H1 (cell line): ENCODE data around the gene LIX1L. TPM values are rescaled to one million over a fixed set of nuclear protein-coding genes. Genes with fewer than 3 reads are reported as not detected.

ENCODE experiments used
- BCL11A ChIP-seq, 2 experiments: IDR thresholded peaks; one replicate each; pipeline ENCODE4 v1.6.1; 2011; ENCODE audit warnings: low read depth in 2 of 2, low read length in 2 of 2, mild to moderate bottlenecking in 2 of 2
- CEBPB ChIP-seq: IDR thresholded peaks from 2 replicates; pipeline ENCODE4 v1.6.1; 2012; ENCODE audit warnings: low read depth, low read length
- CTBP2 ChIP-seq: IDR thresholded peaks from 2 replicates; pipeline ENCODE4 v1.7.0; 2011; ENCODE audit warnings: borderline replicate concordance, mild to moderate bottlenecking, moderate library complexity, mixed read lengths, low read length; ENCODE audit not compliant: insufficient read depth, insufficient read length
- EZH2 ChIP-seq: fragments of 200-600 bp; sonication (generic); IDR thresholded peaks from 2 replicates; pipeline ENCODE4 v1.7.1; 2012; ENCODE audit warnings: low read depth, mild to moderate bottlenecking, moderate library complexity, low read length, inconsistent platforms; ENCODE audit not compliant: severe bottlenecking
- JUN ChIP-seq: IDR thresholded peaks from 2 replicates; pipeline ENCODE4 v1.6.1; 2011; ENCODE audit warnings: low read depth, mild to moderate bottlenecking, improper control_type of control experiment, low read length
- RBBP5 ChIP-seq: IDR thresholded peaks from 2 replicates; pipeline ENCODE4 v1.7.1; 2012; ENCODE audit warnings: low read depth, mild to moderate bottlenecking, inconsistent platforms, low read length, moderate library complexity, borderline replicate concordance
- RNF2 ChIP-seq: fragments of 200-900, 300-1000 bp; sonication (generic); IDR thresholded peaks from 2 replicates; pipeline ENCODE4 v1.7.1; 2016; ENCODE audit warnings: borderline replicate concordance, low read depth, mild to moderate bottlenecking, antibody characterized with exemption, low read length; ENCODE audit not compliant: poor library complexity, severe bottlenecking; ENCODE audit errors: missing control alignments
- SIRT6 ChIP-seq: IDR thresholded peaks from one replicate; pipeline ENCODE4 v1.7.1; 2012; ENCODE audit warnings: low read length, inconsistent platforms
- SP4 ChIP-seq: IDR thresholded peaks from 2 replicates; pipeline ENCODE4 v1.6.1; 2012; ENCODE audit warnings: low read length, inconsistent platforms
- SUZ12 ChIP-seq: fragments of 200-600 bp; sonication (generic); IDR thresholded peaks from 2 replicates; pipeline ENCODE4 v1.6.1; 2012; ENCODE audit warnings: mild to moderate bottlenecking, inconsistent platforms, low read length, moderate library complexity, mixed read lengths
- TAF7 ChIP-seq: optimal IDR thresholded peaks from 2 replicates; pipeline ENCODE3; 2011; ENCODE audit warnings: low read depth, mild to moderate bottlenecking, inconsistent platforms, low read length, moderate library complexity, borderline replicate concordance
- ZNF274 ChIP-seq: IDR thresholded peaks from 2 replicates; pipeline ENCODE4 v1.7.0; 2012; ENCODE audit warnings: low read length, borderline replicate concordance; ENCODE audit errors: extremely low read depth
- polyA plus RNA-seq, 7 experiments: library from polyadenylated mRNA; depleted of rRNA in 3 of 7; stranded (reverse) in 5 of 7; unstranded in 2 of 7; fragments of >200 nt in 5 of 7; fragments of 200-250 nt in 2 of 7; gene quantifications; 1 replicate in 5 of 7; 2 replicates in 1 of 7; 4 replicates in 1 of 7; pipeline versions ENCODE4 v1.2.1 to v1.2.3, GENCODE V29; 2011 to 2013; ENCODE audit warnings: missing spikeins in 2 of 7, mixed read lengths in 2 of 7
- total RNA-seq: library from RNA; stranded (reverse); fragmentation: NEBNext Ultra II Directional; extraction: Animal tissue kit (Norgen Biotek cat#: 25700); gene quantifications from 2 replicates; pipeline ENCODE4 v1.2.1, GENCODE V29; 2021
- TF ChIP-seq, protein P1 (sequence below): IDR thresholded peaks from 2 replicates; pipeline ENCODE4 v1.6.1; 2012; ENCODE audit warnings: low read length, inconsistent platforms

The LIX1L gene
- total and polyA plus RNA-seq, 2 of the 8 experiments (the other 6 are each of a cell fraction or from before 2014, with no cell fraction given) = 2.9 to 3.7 TPM

DNA sequence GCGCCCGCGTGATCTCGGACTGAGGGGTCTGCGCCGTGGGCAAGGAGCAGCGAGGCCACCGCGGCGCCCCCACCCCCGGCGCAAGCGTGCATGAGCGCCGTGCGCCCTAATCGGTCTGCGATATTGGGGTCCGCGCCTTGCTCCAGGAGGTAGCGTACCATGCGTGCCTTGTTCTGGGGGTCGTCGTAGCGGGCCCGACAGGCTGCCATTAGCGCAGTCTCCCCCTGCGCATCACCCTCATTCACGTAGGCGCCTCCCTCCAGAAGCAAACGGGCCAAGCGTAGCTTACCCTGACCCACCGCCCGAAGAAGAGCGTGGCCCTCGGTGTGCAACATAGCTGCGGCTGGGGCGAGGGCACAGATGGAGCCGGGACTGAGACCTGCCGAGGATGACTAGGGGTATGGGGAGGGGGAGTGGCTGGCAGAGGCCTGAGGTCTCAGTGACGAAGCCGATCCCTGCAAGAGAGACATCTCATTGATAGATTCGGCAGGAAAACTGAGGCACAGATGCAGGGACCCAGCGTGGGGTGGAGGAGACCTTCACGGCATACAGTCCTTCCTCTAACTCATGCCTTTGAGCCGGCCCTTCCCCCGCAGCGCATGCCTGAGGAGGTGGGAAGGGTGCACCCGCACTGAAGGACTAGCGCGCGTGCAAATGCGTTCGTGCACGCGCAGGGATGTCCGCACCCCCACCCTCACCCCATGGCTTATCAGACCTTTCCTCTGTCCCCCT is 3.8 kb upstream of the LIX1L start (continued):
- TF ChIP-seq SP4 (no peak), RNF2 (peak; percentile 25), ZNF274 (no peak), CTBP2 (peak; percentile 71), SUZ12 (peak; percentile 85), EZH2 (peak; percentile 68), JUN (no peak), CEBPB (no peak), TAF7 (no peak), RBBP5 (peak; percentile 38; the same call in 1 of the 2 replicates), SIRT6 (no peak), BCL11A (IDR thresholded peaks at IDR 0.05; ENCODE audit: low read depth in 2 of 2, low read length in 2 of 2) (no peak)
- TF ChIP-seq, protein P1, sequence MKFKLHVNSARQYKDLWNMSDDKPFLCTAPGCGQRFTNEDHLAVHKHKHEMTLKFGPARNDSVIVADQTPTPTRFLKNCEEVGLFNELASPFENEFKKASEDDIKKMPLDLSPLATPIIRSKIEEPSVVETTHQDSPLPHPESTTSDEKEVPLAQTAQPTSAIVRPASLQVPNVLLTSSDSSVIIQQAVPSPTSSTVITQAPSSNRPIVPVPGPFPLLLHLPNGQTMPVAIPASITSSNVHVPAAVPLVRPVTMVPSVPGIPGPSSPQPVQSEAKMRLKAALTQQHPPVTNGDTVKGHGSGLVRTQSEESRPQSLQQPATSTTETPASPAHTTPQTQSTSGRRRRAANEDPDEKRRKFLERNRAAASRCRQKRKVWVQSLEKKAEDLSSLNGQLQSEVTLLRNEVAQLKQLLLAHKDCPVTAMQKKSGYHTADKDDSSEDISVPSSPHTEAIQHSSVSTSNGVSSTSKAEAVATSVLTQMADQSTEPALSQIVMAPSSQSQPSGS = no peak
